Ovary (tissue), 9 donors: Measurements from ENCODE around the gene ATP6V0A1. TPM values are rescaled to one million over a fixed set of nuclear protein-coding genes. Genes with fewer than 3 reads are reported as not detected.

Experiments
- DNase-seq, 5 donors: peaks; one replicate each; pipeline ENCODE4 v3.0.0-alpha.2; 2019 to 2020
- H3K27ac ChIP-seq, 2 donors: fragments of 200-600 bp; one replicate each; pipeline versions ENCODE4 v1.5.1 to v1.8.0; 2019 to 2022
- H3K27me3 ChIP-seq: fragments of 200-600 bp; one replicate; pipeline ENCODE4 v1.8.0; 2022
- H3K36me3 ChIP-seq: fragments of 200-600 bp; sonication (generic); one replicate; pipeline ENCODE4 v1.5.1; 2019
- H3K4me1 ChIP-seq: one replicate; pipeline ENCODE4 v1.8.1; 2013; ENCODE audit warnings: mild to moderate bottlenecking, moderate library complexity; ENCODE audit not compliant: insufficient read depth
- H3K4me3 ChIP-seq: fragments of 200-600 bp; sonication (generic); one replicate; pipeline ENCODE4 v1.5.1; 2017
- H3K9me3 ChIP-seq, 2 donors: fragments of 200-600 bp in 1 of 2; sonication (generic) in 1 of 2; one replicate each; pipeline versions ENCODE4 v1.5.1 to v1.8.1; 2013 to 2019; ENCODE audit warnings: mild to moderate bottlenecking in 1 of 2, moderate library complexity in 1 of 2
- CTCF ChIP-seq, 3 donors: fragments of 450-650 bp in 2 of 3; fragments of 200-600 bp in 1 of 3; IDR thresholded peaks; one replicate each; pipeline versions ENCODE4 v1.5.1 to v1.8.0; 2016 to 2022; ENCODE audit warnings: antibody characterized with exemption in 3 of 3, mild to moderate bottlenecking in 1 of 3
- EP300 ChIP-seq: sonication (generic); formaldehyde crosslinking; IDR thresholded peaks from one replicate; pipeline ENCODE4 v1.6.1; 2017; ENCODE audit warnings: antibody characterized with exemption
- POLR2A ChIP-seq: fragments of 450-650 bp; IDR thresholded peaks from one replicate; pipeline ENCODE4 v1.6.1; 2017; ENCODE audit warnings: antibody characterized with exemption, mild to moderate bottlenecking, moderate library complexity
- WGBS, 3 donors: extraction: QIAGEN DNeasy Blood & Tissue Kit in 1 of 3; methylation state at CpG; one replicate each; pipeline versions ENCODE4 v1.1.5 to v1.1.7; 2013 to 2017; 5-methylcytosine and 5-hydroxymethylcytosine counted together
- intact Hi-C, 4 donors: fragments of 100-400 bp; cut with DNase I; formaldehyde crosslinking; loops; one replicate each; pipeline versions ENCODE4 v1.11.0 to v1.15.1; 2022 to 2023
- polyA plus RNA-seq, 2 donors: library from polyadenylated mRNA; stranded (reverse); fragments of 200-250 nt in 1 of 2; fragments of 350-450 nt in 1 of 2; fragmentation: Illumina TruSeq in 1 of 2; extraction: RNeasy Lipid Tissue Mini Kit (QIAGEN cat#74804) in 1 of 2; gene quantifications; one replicate each; pipeline ENCODE4 v1.2.3, GENCODE V29; 2013 to 2014
- total RNA-seq, 7 donors: library from RNA; depleted of rRNA in 2 of 7; stranded (reverse); fragments of >200 nt in 2 of 7; fragmentation: NEBNext Ultra II Directional in 3 of 7; extraction: Animal tissue kit (Norgen Biotek cat#: 25700) in 3 of 7; gene quantifications; one replicate each; pipeline versions ENCODE4 v1.1.0 to v1.2.4, GENCODE V29; 2016 to 2023
- donor health status: DM: no; HTN: no; CAD: no; lungs with moderate emphysema.
- donor health status: DM: no; HTN: no; CAD: no.
- donor health status: Bipolar disorder and iron deficiency.
- donor health status: DM: yes; HTN: yes; CAD: no.
- donor health status: DM: no; HTN: no; CAD: no.
- donor health status: DM: yes; HTN: yes; CAD: no.

ATP6V0A1 gene
- total and polyA plus RNA-seq, 9 donors = 36.3 to 118 (median 74.1) TPM

GRCh38 chr17:42456223-42457106 is 2.2 kb upstream of the ATP6V0A1 start:
- intact Hi-C loops = loop anchor here in 1 of 4 donors (5.0 kb wide), 1 partner anchor 66 kb away; no protein-coding TSS in a partner anchor
- H3K27me3 ChIP-seq = no peaks in the 10 kb centered on the region
- DNase-seq = no peak
- H3K36me3 ChIP-seq = no peaks in the 10 kb centered on the region
- H3K4me1 ChIP-seq = peaks cover 7% of the 10 kb centered on the region
- no peak for TF ChIP-seq EP300
- TF ChIP-seq POLR2A = no peak
- no peak for TF ChIP-seq CTCF (IDR thresholded peaks at IDR 0.05)
- no peak overlapping the region for H3K4me3 ChIP-seq
- peak overlapping the region in 1 of 2 donors; percentile 18 for H3K27ac ChIP-seq
- no peaks in the 10 kb centered on the region for H3K9me3 ChIP-seq
- WGBS, 3 donors = 38 to 40% (median 39%) methylated on average over 5 of the region's 5 CpGs

- intact Hi-C loops = loop anchor here in 1 of 4 donors (5.0 kb wide), 1 partner anchor 65 kb away; no protein-coding TSS in a partner anchor
- H3K36me3 ChIP-seq = no peaks in the 10 kb centered on the region
- WGBS, 3 donors = 46 to 57% (median 53%) methylated on average over 6 of the region's 6 CpGs
- no peaks in the 10 kb centered on the region for H3K27me3 ChIP-seq
- TF ChIP-seq CTCF (IDR thresholded peaks at IDR 0.05) (no peak), EP300 (no peak), POLR2A (no peak)
- peak overlapping the region in 1 of 2 donors; percentile 18 for H3K27ac ChIP-seq
- DNase-seq = no peak
- peaks cover 7% of the 10 kb centered on the region for H3K4me1 ChIP-seq
- H3K9me3 ChIP-seq = no peaks in the 10 kb centered on the region
- no peak overlapping the region for H3K4me3 ChIP-seq
Measured at GRCh38 chr17:42457107-42457792, 1.4 kb upstream of the ATP6V0A1 start.

- intact Hi-C loops = loop anchor here in 1 of 4 donors (5.0 kb wide), 1 partner anchor 63 kb away; no protein-coding TSS in a partner anchor
- 1% methylated on average over 11 of the region's 11 CpGs for WGBS, 3 donors
- Histone ChIP-seq H3K9me3 (no peaks in the 10 kb centered on the region), H3K4me1 (peaks cover 7% of the 10 kb centered on the region), H3K27ac (peak overlapping the region; percentile 89 to 92), H3K36me3 (no peaks in the 10 kb centered on the region), H3K4me3 (peak overlapping the region; percentile 86), H3K27me3 (no peaks in the 10 kb centered on the region)
- peak; percentile 55 to 77 (median 63) for DNase-seq
- TF ChIP-seq CTCF (IDR thresholded peaks at IDR 0.05) (peak in 1 of 3 donors; percentile 12), POLR2A (no peak)
Measured at GRCh38 chr17:42459256-42459800, 650 bp downstream of the ATP6V0A1 start.

GRCh38 chr17:42459801-42460281 is 1.2 kb downstream of the ATP6V0A1 start:
- 1 to 7% (median 2%) methylated on average over 6 of the region's 6 CpGs for WGBS, 3 donors
- TF ChIP-seq CTCF (IDR thresholded peaks at IDR 0.05) (no peak), EP300 (no peak), POLR2A (no peak)
- H3K27me3 ChIP-seq = no peaks in the 10 kb centered on the region
- peak overlapping the region; percentile 89 to 92 for H3K27ac ChIP-seq
- no peaks in the 10 kb centered on the region for H3K9me3 ChIP-seq
- H3K36me3 ChIP-seq = no peaks in the 10 kb centered on the region
- peaks cover 7% of the 10 kb centered on the region for H3K4me1 ChIP-seq
- intact Hi-C loops = loop anchor here in 2 of 4 donors (5.0 kb wide), 2 partner anchors 52 to 62 kb away; no protein-coding TSS in a partner anchor
- H3K4me3 ChIP-seq = peak overlapping the region; percentile 86
- no peak for DNase-seq
